CD4-positive, alpha-beta memory T cell (primary cell): Measurements from ENCODE around the gene RPL27A. TPM values are rescaled to one million over a fixed set of nuclear protein-coding genes. Genes with fewer than 3 reads are reported as not detected.

Experiments
- CTCF ChIA-PET: fragments of 350-600 bp; sonication (Branson Sonifier 250); formaldehyde crosslinking; loops from one replicate; lab custom pipeline; 2021; ENCODE audit warnings: inconsistent platforms; ENCODE audit not compliant: partially characterized antibody; lab: Charles Lee
- POLR2A ChIA-PET: fragments of 350-600 bp; sonication (Branson Sonifier 250); formaldehyde crosslinking; loops from one replicate; lab custom pipeline; 2021; ENCODE audit not compliant: partially characterized antibody; lab: Charles Lee
- DNase-seq, 5 donors: peaks; one replicate each; pipeline versions ENCODE4 v3.0.0 to v3.0.0-alpha.2; 2020 to 2022; ENCODE audit warnings: mixed read lengths in 1 of 5
- H3K27ac ChIP-seq: one replicate; pipeline ENCODE4 v1.7.0; 2013; ENCODE audit warnings: low read depth, low read length
- H3K27me3 ChIP-seq: 2 replicates; pipeline ENCODE4 v1.7.0; 2013; ENCODE audit warnings: mild to moderate bottlenecking, low read length, moderate library complexity; ENCODE audit not compliant: insufficient read depth
- H3K36me3 ChIP-seq: 2 replicates; pipeline ENCODE4 v1.7.0; 2013; ENCODE audit warnings: mild to moderate bottlenecking, low read length, moderate library complexity; ENCODE audit not compliant: insufficient read depth
- H3K4me1 ChIP-seq: 2 replicates; pipeline ENCODE4 v1.7.0; 2013; ENCODE audit warnings: mild to moderate bottlenecking, low read length, moderate library complexity; ENCODE audit not compliant: insufficient read depth
- H3K4me3 ChIP-seq, 2 donors: one replicate each; pipeline ENCODE4 v1.7.0; 2013; ENCODE audit warnings: low read length in 2 of 2, mild to moderate bottlenecking in 1 of 2
- H3K9me3 ChIP-seq, 2 donors: one replicate each; pipeline ENCODE4 v1.7.0; 2013; ENCODE audit warnings: low read length in 2 of 2, control low read depth in 1 of 2; ENCODE audit not compliant: control insufficient read depth in 1 of 2
- H3K27ac Mint-ChIP-seq, 7 donors: one replicate each; pipeline ENCODE4 v1.8.0; 2020 to 2021; ENCODE audit warnings: mixed read lengths in 7 of 7, mild to moderate bottlenecking in 6 of 7, inconsistent platforms in 3 of 7, moderate library complexity in 3 of 7
- H3K27me3 Mint-ChIP-seq, 2 donors: one replicate each; pipeline ENCODE4 v1.8.0; 2020 to 2021; ENCODE audit warnings: mixed read lengths in 2 of 2
- H3K36me3 Mint-ChIP-seq, 2 donors: one replicate each; pipeline ENCODE4 v1.8.0; 2020 to 2021; ENCODE audit warnings: mixed read lengths in 2 of 2, inconsistent platforms in 1 of 2, mild to moderate bottlenecking in 1 of 2
- H3K4me1 Mint-ChIP-seq, 4 donors: one replicate each; pipeline ENCODE4 v1.8.0; 2020 to 2021; ENCODE audit warnings: mixed read lengths in 4 of 4, mild to moderate bottlenecking in 1 of 4
- H3K4me3 Mint-ChIP-seq, 8 donors: one replicate each; pipeline ENCODE4 v1.8.0; 2020 to 2021; ENCODE audit warnings: mixed read lengths in 8 of 8, mild to moderate bottlenecking in 7 of 8, moderate library complexity in 6 of 8, inconsistent platforms in 3 of 8
- H3K9me3 Mint-ChIP-seq, 8 donors: one replicate each; pipeline ENCODE4 v1.8.0; 2020 to 2021; ENCODE audit warnings: mixed read lengths in 8 of 8, mild to moderate bottlenecking in 5 of 8, inconsistent platforms in 3 of 8, moderate library complexity in 1 of 8
- intact Hi-C: fragments of 100-400 bp; cut with micrococcal nuclease; formaldehyde crosslinking; loops from one replicate; pipeline ENCODE4 v1.15.1; 2023
- polyA plus RNA-seq, 2 donors: library from polyadenylated mRNA; unstranded; fragments of 300-500 nt; fragmentation: Illumina TruSeq; gene quantifications; one replicate each; pipeline ENCODE4 v1.2.3, GENCODE V29; 2021
- total RNA-seq, 2 experiments: library from RNA; stranded (reverse); gene quantifications; one replicate each; pipeline ENCODE4 v1.2.3, GENCODE V29; 2021

Gene RPL27A
- total RNA-seq, result 1,000 to 10,000 TPM; 1,456 to 1,504 TPM
- polyA plus RNA-seq, result 1,000 to 10,000 TPM; 3,607 to 3,736 TPM

DNA sequence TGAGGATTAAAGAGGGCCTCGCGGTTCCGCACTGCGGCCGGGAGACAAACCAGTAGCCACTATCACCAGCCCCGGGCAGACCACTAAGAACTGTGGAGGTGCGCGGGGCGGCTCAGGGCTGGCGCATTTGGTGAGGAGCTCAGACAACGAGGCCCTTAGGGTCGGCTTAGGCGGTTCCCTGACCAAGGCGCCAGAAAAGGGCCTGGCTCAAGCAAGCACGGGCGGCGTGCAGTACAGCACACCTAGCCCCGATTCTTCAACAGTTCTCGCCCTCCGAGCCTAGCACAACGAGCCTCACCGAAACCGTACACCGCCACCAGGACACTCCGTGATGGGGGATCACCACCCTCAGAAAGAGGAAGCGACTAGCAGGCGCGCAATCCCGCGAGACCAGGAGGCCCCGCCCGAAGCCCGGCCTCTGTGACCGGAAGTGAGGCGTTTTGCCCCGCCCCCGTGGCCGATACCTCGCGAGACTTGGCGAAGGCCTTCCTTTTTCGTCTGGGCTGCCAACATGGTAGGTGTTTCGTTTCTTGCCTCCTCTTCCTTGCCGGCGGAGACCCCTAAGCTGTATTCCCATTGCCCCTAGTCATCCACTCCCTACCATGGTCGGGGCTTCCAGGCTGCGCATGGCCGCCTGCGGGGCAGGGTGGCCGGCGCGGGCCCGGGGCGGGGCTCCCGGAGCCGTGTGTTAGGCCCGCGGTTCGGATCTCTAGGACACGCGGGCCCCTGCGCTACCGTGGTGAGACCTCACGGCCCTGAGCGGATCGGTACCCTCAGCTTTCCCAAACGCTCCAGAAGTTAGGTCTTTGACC lies at the start of gene RPL27A, which contains the start of gene TRIM66:
RPL27A (plus strand) TSS at position 490 of the 812 bp plus-strand sequence; CDS start at position 512, 22 bp downstream.
TRIM66 (minus strand) TSS at position 363 of the 812 bp plus-strand sequence. CDS start 10,391 bp downstream, outside the sequence.
- Mint-ChIP-seq H3K27ac (peak within 1 kb of the TSS; percentile 97 to 99 (median 98)), H3K4me1 (peaks cover 28 to 72% (median 40%) of the 10 kb centered on the region in 4 donors), H3K27me3 (no peaks in the 10 kb centered on the region), H3K36me3 (peaks cover 38 to 72% of the 10 kb centered on the region in 2 donors), H3K4me3 (peak within 1 kb of the TSS; percentile 89 to 99 (median 96)), H3K9me3 (peaks cover 0 to 2% (median 0%) of the 10 kb centered on the region in 8 donors)
- H3K4me1 ChIP-seq, result peaks cover 34% of the 10 kb centered on the region
- peaks cover 22% of the 10 kb centered on the region for H3K36me3 ChIP-seq
- DNase-seq, result peak; percentile 98 to 99 (median 98)
- POLR2A ChIA-PET, result interaction anchor here (0.6 to 2.8 kb wide), 22 partner anchors 8 to 1773 kb away, joined by 3 to 29 read pairs (median 6); partner anchors contain the start of genes AMPD3, EIF3F, IPO7 and TMEM41B
- no peaks in the 10 kb centered on the region for H3K9me3 ChIP-seq
- H3K4me3 ChIP-seq, result peak within 1 kb of the TSS; percentile 61 to 87
- peak within 1 kb of the TSS; percentile 96 for H3K27ac ChIP-seq
- no peaks in the 10 kb centered on the region for H3K27me3 ChIP-seq
- CTCF ChIA-PET, result no interaction called here
- intact Hi-C loops, result loop anchor here (1.0 to 10.0 kb wide), 8 partner anchors 228 to 1620 kb away; partner anchors contain the start of genes AKIP1, TMEM9B and WEE1

GRCh38 chr11:8634498-8634897 lies 48.1 kb upstream of the RPL27A start:
- H3K4me3 Mint-ChIP-seq, result no peak overlapping the region
- peaks cover 2 to 16% (median 7%) of the 10 kb centered on the region in 8 donors for H3K9me3 Mint-ChIP-seq
- intact Hi-C loops, result no loop called here
- DNase-seq, result no peak
- peaks cover 71 to 74% of the 10 kb centered on the region in 2 donors for H3K36me3 Mint-ChIP-seq
- ChIA-PET POLR2A (no interaction called here), CTCF (interaction anchor here (0.8 kb wide), 1 partner anchor 67 kb away, joined by 3 read pairs; no protein-coding TSS in a partner anchor)
- Histone ChIP-seq H3K27ac (no peak overlapping the region), H3K4me3 (no peak overlapping the region), H3K9me3 (no peaks in the 10 kb centered on the region), H3K27me3 (no peaks in the 10 kb centered on the region), H3K4me1 (no peaks in the 10 kb centered on the region), H3K36me3 (peaks cover 17% of the 10 kb centered on the region)
- no peaks in the 10 kb centered on the region for H3K4me1 Mint-ChIP-seq
- H3K27me3 Mint-ChIP-seq, result no peaks in the 10 kb centered on the region
- H3K27ac Mint-ChIP-seq, result no peak overlapping the region

GRCh38 chr11:8636127-8636526 lies 46.5 kb upstream of the RPL27A start:
- H3K4me3 ChIP-seq, result no peak overlapping the region
- Mint-ChIP-seq H3K4me1 (peaks cover 0 to 2% (median 0%) of the 10 kb centered on the region in 4 donors), H3K4me3 (no peak overlapping the region), H3K36me3 (peaks cover 79 to 80% of the 10 kb centered on the region in 2 donors), H3K27me3 (no peaks in the 10 kb centered on the region), H3K9me3 (peaks cover 2 to 16% (median 7%) of the 10 kb centered on the region in 8 donors), H3K27ac (no peak overlapping the region)
- no peak for DNase-seq
- POLR2A ChIA-PET, result no interaction called here
- no peaks in the 10 kb centered on the region for H3K9me3 ChIP-seq
- no peaks in the 10 kb centered on the region for H3K4me1 ChIP-seq
- no peaks in the 10 kb centered on the region for H3K27me3 ChIP-seq
- CTCF ChIA-PET, result no interaction called here
- H3K36me3 ChIP-seq, result peaks cover 21% of the 10 kb centered on the region
- intact Hi-C loops, result no loop called here
- H3K27ac ChIP-seq, result no peak overlapping the region

GRCh38 chr11:8638300-8638699 lies 44.3 kb upstream of the RPL27A start:
- Mint-ChIP-seq H3K27me3 (no peaks in the 10 kb centered on the region), H3K9me3 (peaks cover 2 to 16% (median 7%) of the 10 kb centered on the region in 8 donors), H3K36me3 (peaks cover 85 to 90% of the 10 kb centered on the region in 2 donors), H3K4me1 (peaks cover 0 to 2% (median 0%) of the 10 kb centered on the region in 4 donors), H3K27ac (no peak overlapping the region), H3K4me3 (no peak overlapping the region)
- H3K36me3 ChIP-seq, result peaks cover 26% of the 10 kb centered on the region
- H3K27ac ChIP-seq, result no peak overlapping the region
- ChIA-PET CTCF (interaction anchor here (2.0 kb wide), 1 partner anchor 10 kb away, joined by 6 read pairs; no protein-coding TSS in a partner anchor), POLR2A (no interaction called here)
- H3K27me3 ChIP-seq, result no peaks in the 10 kb centered on the region
- DNase-seq, result no peak
- H3K4me1 ChIP-seq, result no peaks in the 10 kb centered on the region
- H3K4me3 ChIP-seq, result no peak overlapping the region
- intact Hi-C loops, result no loop called here
- no peaks in the 10 kb centered on the region for H3K9me3 ChIP-seq

- no peaks in the 10 kb centered on the region for H3K4me1 ChIP-seq
- Mint-ChIP-seq H3K27ac (no peak overlapping the region), H3K4me3 (no peak overlapping the region), H3K4me1 (peaks cover 0 to 2% (median 0%) of the 10 kb centered on the region in 4 donors), H3K9me3 (peaks cover 2 to 16% (median 7%) of the 10 kb centered on the region in 8 donors), H3K36me3 (peaks cover 73 to 80% of the 10 kb centered on the region in 2 donors), H3K27me3 (no peaks in the 10 kb centered on the region)
- H3K9me3 ChIP-seq, result no peaks in the 10 kb centered on the region
- H3K27ac ChIP-seq, result no peak overlapping the region
- intact Hi-C loops, result no loop called here
- no peak for DNase-seq
- H3K27me3 ChIP-seq, result no peaks in the 10 kb centered on the region
- ChIA-PET CTCF (interaction anchor here (0.5 to 2.0 kb wide), 2 partner anchors 9 to 55 kb away, joined by 3 to 6 read pairs; no protein-coding TSS in a partner anchor), POLR2A (no interaction called here)
- peaks cover 30% of the 10 kb centered on the region for H3K36me3 ChIP-seq
- H3K4me3 ChIP-seq, result no peak overlapping the region
Measured at GRCh38 chr11:8639655-8640054, 42.9 kb upstream of the RPL27A start.

- no peaks in the 10 kb centered on the region for H3K27me3 Mint-ChIP-seq
- H3K4me1 ChIP-seq, result no peaks in the 10 kb centered on the region
- H3K9me3 Mint-ChIP-seq, result peaks cover 2 to 16% (median 7%) of the 10 kb centered on the region in 8 donors
- intact Hi-C loops, result no loop called here
- no peak overlapping the region for H3K4me3 ChIP-seq
- H3K36me3 Mint-ChIP-seq, result peaks cover 66 to 73% of the 10 kb centered on the region in 2 donors
- H3K9me3 ChIP-seq, result no peaks in the 10 kb centered on the region
- H3K4me3 Mint-ChIP-seq, result no peak overlapping the region
- CTCF ChIA-PET, result no interaction called here
- no peaks in the 10 kb centered on the region for H3K27me3 ChIP-seq
- H3K27ac ChIP-seq, result no peak overlapping the region
- H3K27ac Mint-ChIP-seq, result no peak overlapping the region
- H3K36me3 ChIP-seq, result peaks cover 37% of the 10 kb centered on the region
- H3K4me1 Mint-ChIP-seq, result peaks cover 0 to 2% (median 0%) of the 10 kb centered on the region in 4 donors
- POLR2A ChIA-PET, result no interaction called here
- no peak for DNase-seq
Measured at GRCh38 chr11:8640267-8640906, 42.2 kb upstream of the RPL27A start.
